A549 (cell line): Measurements from ENCODE around the gene PRPSAP1. TPM values are rescaled to one million over a fixed set of nuclear protein-coding genes. Genes with fewer than 3 reads are reported as not detected.

ENCODE experiments used
- ATAC-seq, 2 experiments: fragments of 200-7000 bp in 1 of 2; fragments of >200 bp in 1 of 2; cut with Nextera tagmentation in 1 of 2; cut with Tn5 transposase in 1 of 2; 3 replicates each; pipeline versions ENCODE4 v1.8.0 to v1.9.1; 2018 to 2020; ENCODE audit warnings: mild to moderate bottlenecking in 1 of 2, moderate library complexity in 1 of 2
- CTCF ChIA-PET: fragments of 300-600 bp; sonication (Branson Sonifier 250); formaldehyde crosslinking; extraction: SDS; loops from one replicate; lab custom pipeline; 2021; ENCODE audit warnings: antibody characterized with exemption, inconsistent platforms; lab: Yijun Ruan, JAX
- POLR2A ChIA-PET: fragments of 350-600 bp; formaldehyde crosslinking; extraction: SDS; loops from one replicate; lab custom pipeline; 2021; ENCODE audit warnings: antibody characterized with exemption, inconsistent platforms; lab: Yijun Ruan, JAX
- DNase-seq, 2 experiments: peaks; one replicate each; pipeline versions ENCODE4 v3.0.0 to v3.0.0-alpha.2; 2011 to 2016; ENCODE audit warnings: low read depth in 1 of 2, low spot score in 1 of 2
- FAIRE-seq: peaks from 2 replicates; lab custom pipeline; 2011; peaks lifted over from hg19 to GRCh38; lab: Jason Lieb, UNC
- H3K27ac ChIP-seq, 2 experiments: fragments of >200 bp; sonication (Bioruptor Twin); formaldehyde crosslinking; 3 replicates each; pipeline ENCODE4 v1.5.1; 2016 to 2017
- H3K4me1 ChIP-seq: fragments of >200 bp; sonication (Bioruptor Twin); formaldehyde crosslinking; 3 replicates; pipeline ENCODE4 v1.6.1; 2016
- H3K4me2 ChIP-seq: fragments of >200 bp; sonication (Bioruptor Twin); formaldehyde crosslinking; 3 replicates; pipeline ENCODE4 v1.6.1; 2016
- H3K4me3 ChIP-seq: fragments of >200 bp; sonication (Bioruptor Twin); formaldehyde crosslinking; 3 replicates; pipeline ENCODE4 v1.5.1; 2016
- H3K9me3 ChIP-seq: fragments of >200 bp; sonication (Bioruptor Twin); formaldehyde crosslinking; 3 replicates; pipeline ENCODE4 v1.6.1; 2016
- BCL3 ChIP-seq: fragments of >200 bp; sonication (Bioruptor Twin); formaldehyde crosslinking; IDR thresholded peaks from 3 replicates; pipeline ENCODE4 v1.6.1; 2016
- BHLHE40 ChIP-seq: IDR thresholded peaks from 2 replicates; pipeline ENCODE4 v1.6.1; 2012; ENCODE audit warnings: low read depth, low read length, inconsistent platforms
- CBX2 ChIP-seq: fragments of 200-600 bp; sonication (generic); IDR thresholded peaks from 2 replicates; pipeline ENCODE4 v1.6.1; 2016; ENCODE audit warnings: low read depth, mild to moderate bottlenecking, borderline replicate concordance
- CBX8 ChIP-seq: fragments of 200-600 bp; sonication (generic); IDR thresholded peaks from 2 replicates; pipeline ENCODE4 v1.6.1; 2016
- CEBPB ChIP-seq, 2 experiments: fragments of >200 bp in 1 of 2; sonication (Bioruptor Twin) in 1 of 2; formaldehyde crosslinking in 1 of 2; IDR thresholded peaks; 2 replicates each; pipeline ENCODE4 v1.6.1; 2012 to 2016
- CHD2 ChIP-seq: fragments of 150-350 bp; IDR thresholded peaks from 2 replicates; pipeline ENCODE4 v1.6.1; 2014; ENCODE audit warnings: low read length; ENCODE audit not compliant: partially characterized antibody
- CHD4 ChIP-seq: fragments of 200-600 bp; sonication (generic); IDR thresholded peaks from 2 replicates; pipeline ENCODE4 v1.6.1; 2016; ENCODE audit warnings: antibody characterized with exemption, mild to moderate bottlenecking, borderline replicate concordance
- EHMT2 ChIP-seq: fragments of 200-600 bp; sonication (generic); IDR thresholded peaks from 2 replicates; pipeline ENCODE4 v1.6.1; 2016; ENCODE audit warnings: antibody characterized with exemption, low read depth, mild to moderate bottlenecking, moderate library complexity
- FOXS1 ChIP-seq: fragments of 250-450 bp; sonication (Bioruptor Pico); IDR thresholded peaks from 2 replicates; pipeline ENCODE4 v1.5.0; 2020; ENCODE audit warnings: mild to moderate bottlenecking, moderate library complexity
- KDM5A ChIP-seq: fragments of 200-600 bp; sonication (generic); IDR thresholded peaks from 2 replicates; pipeline ENCODE4 v1.6.1; 2016; ENCODE audit warnings: antibody characterized with exemption, mild to moderate bottlenecking
- MAFK ChIP-seq: fragments of 450-650 bp; IDR thresholded peaks from 2 replicates; pipeline ENCODE4 v1.6.1; 2014; ENCODE audit not compliant: partially characterized antibody
- MAZ ChIP-seq: fragments of 150-350 bp; IDR thresholded peaks from 2 replicates; pipeline ENCODE4 v1.6.1; 2014; ENCODE audit warnings: antibody characterized with exemption, low read depth, low read length, borderline replicate concordance
- MYC ChIP-seq: IDR thresholded peaks from 2 replicates; pipeline ENCODE4 v1.6.1; 2012; ENCODE audit warnings: mild to moderate bottlenecking, inconsistent platforms, low read length, improper control_type of control experiment, borderline replicate concordance
- POLR2AphosphoS2 ChIP-seq: conservative IDR thresholded peaks from 2 replicates; pipeline ENCODE4 v1.6.1; 2012; ENCODE audit warnings: low read length, improper control_type of control experiment, inconsistent platforms
- ZNF302 ChIP-seq: fragments of 250-450 bp; sonication (Bioruptor Pico); IDR thresholded peaks from 2 replicates; pipeline ENCODE4 v1.9.0; 2021; ENCODE audit warnings: inconsistent platforms, mild to moderate bottlenecking, moderate library complexity
- ZSCAN20 ChIP-seq: fragments of 250-450 bp; sonication (Bioruptor Pico); IDR thresholded peaks from 2 replicates; pipeline ENCODE4 v1.8.0; 2022; ENCODE audit warnings: mild to moderate bottlenecking, moderate library complexity
- WGBS: methylation state at CpG from one replicate; pipeline ENCODE4 v1.1.6; 2017; ENCODE audit errors: missing lambda C conversion rate; 5-methylcytosine and 5-hydroxymethylcytosine counted together
- polyA plus RNA-seq, 4 experiments: library from polyadenylated mRNA; depleted of rRNA in 3 of 4; stranded (reverse); fragments of >200 nt; fragmentation: RNase III in 1 of 4; extraction: RNeasy Plus Mini Kit Qiagen cat#74134 plus additional on column Dnase treatment in 1 of 4; gene quantifications; 2 replicates in 3 of 4; 3 replicates in 1 of 4; pipeline ENCODE4 v1.2.3, GENCODE V29; 2011 to 2017
- TF ChIP-seq, protein P1 (sequence below): IDR thresholded peaks from 2 replicates; pipeline ENCODE4 v1.6.1; 2012; ENCODE audit warnings: low read depth, borderline replicate concordance
- TF ChIP-seq, protein P2 (sequence below): fragments of >200 bp; sonication (Bioruptor Twin); formaldehyde crosslinking; IDR thresholded peaks from 3 replicates; pipeline ENCODE4 v1.5.1; 2016
- TF ChIP-seq, protein P3 (sequence below): fragments of >200 bp; sonication (Bioruptor Twin); formaldehyde crosslinking; IDR thresholded peaks from 2 replicates; pipeline ENCODE4 v1.6.1; 2016
- TF ChIP-seq, protein P4 (sequence below): fragments of 200-600 bp; sonication (generic); IDR thresholded peaks from 2 replicates; pipeline ENCODE4 v1.6.1; 2016; ENCODE audit warnings: antibody characterized with exemption, mild to moderate bottlenecking, moderate library complexity

The PRPSAP1 gene
- polyA plus RNA-seq, 2 of the 4 experiments (the other 2 are of a cell fraction), result 63.3 to 80.9 TPM

GRCh38 chr17:76281573-76282371 is 71.9 kb downstream of the PRPSAP1 start:
- DNase-seq (no peak), ATAC-seq (no peak), FAIRE-seq (no peak)
- CTCF ChIA-PET, result interaction anchor here (0.8 to 19.6 kb wide), 16 partner anchors 8 to 608 kb away, joined by 3 to 755 read pairs (median 61); partner anchors contain the start of genes CDK3, EXOC7, QRICH2 and SPHK1
- Histone ChIP-seq H3K4me2 (no peak overlapping the region), H3K4me3 (no peak overlapping the region), H3K27ac (no peak overlapping the region), H3K4me1 (peaks cover 5% of the 10 kb centered on the region), H3K9me3 (no peaks in the 10 kb centered on the region)
- POLR2A ChIA-PET, result no interaction called here
- TF ChIP-seq, protein P1, sequence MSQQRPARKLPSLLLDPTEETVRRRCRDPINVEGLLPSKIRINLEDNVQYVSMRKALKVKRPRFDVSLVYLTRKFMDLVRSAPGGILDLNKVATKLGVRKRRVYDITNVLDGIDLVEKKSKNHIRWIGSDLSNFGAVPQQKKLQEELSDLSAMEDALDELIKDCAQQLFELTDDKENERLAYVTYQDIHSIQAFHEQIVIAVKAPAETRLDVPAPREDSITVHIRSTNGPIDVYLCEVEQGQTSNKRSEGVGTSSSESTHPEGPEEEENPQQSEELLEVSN, result no peak
- TF ChIP-seq MAFK (no peak), MYC (no peak), BCL3 (no peak), ZSCAN20 (CRISPR knock-in tag) (no peak), CHD4 (no peak), BHLHE40 (no peak), KDM5A (no peak), MAZ (no peak), ZNF302 (CRISPR knock-in tag) (no peak), CHD2 (no peak), EHMT2 (no peak), CEBPB (IDR thresholded peaks at IDR 0.05) (no peak), CBX8 (no peak), FOXS1 (CRISPR knock-in tag) (no peak), POLR2AphosphoS2 (no peak), CBX2 (no peak)
- TF ChIP-seq, protein P2, sequence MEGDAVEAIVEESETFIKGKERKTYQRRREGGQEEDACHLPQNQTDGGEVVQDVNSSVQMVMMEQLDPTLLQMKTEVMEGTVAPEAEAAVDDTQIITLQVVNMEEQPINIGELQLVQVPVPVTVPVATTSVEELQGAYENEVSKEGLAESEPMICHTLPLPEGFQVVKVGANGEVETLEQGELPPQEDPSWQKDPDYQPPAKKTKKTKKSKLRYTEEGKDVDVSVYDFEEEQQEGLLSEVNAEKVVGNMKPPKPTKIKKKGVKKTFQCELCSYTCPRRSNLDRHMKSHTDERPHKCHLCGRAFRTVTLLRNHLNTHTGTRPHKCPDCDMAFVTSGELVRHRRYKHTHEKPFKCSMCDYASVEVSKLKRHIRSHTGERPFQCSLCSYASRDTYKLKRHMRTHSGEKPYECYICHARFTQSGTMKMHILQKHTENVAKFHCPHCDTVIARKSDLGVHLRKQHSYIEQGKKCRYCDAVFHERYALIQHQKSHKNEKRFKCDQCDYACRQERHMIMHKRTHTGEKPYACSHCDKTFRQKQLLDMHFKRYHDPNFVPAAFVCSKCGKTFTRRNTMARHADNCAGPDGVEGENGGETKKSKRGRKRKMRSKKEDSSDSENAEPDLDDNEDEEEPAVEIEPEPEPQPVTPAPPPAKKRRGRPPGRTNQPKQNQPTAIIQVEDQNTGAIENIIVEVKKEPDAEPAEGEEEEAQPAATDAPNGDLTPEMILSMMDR, result no peak
- TF ChIP-seq, protein P3, sequence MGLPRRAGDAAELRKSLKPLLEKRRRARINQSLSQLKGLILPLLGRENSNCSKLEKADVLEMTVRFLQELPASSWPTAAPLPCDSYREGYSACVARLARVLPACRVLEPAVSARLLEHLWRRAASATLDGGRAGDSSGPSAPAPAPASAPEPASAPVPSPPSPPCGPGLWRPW, result no peak
- TF ChIP-seq, protein P4, sequence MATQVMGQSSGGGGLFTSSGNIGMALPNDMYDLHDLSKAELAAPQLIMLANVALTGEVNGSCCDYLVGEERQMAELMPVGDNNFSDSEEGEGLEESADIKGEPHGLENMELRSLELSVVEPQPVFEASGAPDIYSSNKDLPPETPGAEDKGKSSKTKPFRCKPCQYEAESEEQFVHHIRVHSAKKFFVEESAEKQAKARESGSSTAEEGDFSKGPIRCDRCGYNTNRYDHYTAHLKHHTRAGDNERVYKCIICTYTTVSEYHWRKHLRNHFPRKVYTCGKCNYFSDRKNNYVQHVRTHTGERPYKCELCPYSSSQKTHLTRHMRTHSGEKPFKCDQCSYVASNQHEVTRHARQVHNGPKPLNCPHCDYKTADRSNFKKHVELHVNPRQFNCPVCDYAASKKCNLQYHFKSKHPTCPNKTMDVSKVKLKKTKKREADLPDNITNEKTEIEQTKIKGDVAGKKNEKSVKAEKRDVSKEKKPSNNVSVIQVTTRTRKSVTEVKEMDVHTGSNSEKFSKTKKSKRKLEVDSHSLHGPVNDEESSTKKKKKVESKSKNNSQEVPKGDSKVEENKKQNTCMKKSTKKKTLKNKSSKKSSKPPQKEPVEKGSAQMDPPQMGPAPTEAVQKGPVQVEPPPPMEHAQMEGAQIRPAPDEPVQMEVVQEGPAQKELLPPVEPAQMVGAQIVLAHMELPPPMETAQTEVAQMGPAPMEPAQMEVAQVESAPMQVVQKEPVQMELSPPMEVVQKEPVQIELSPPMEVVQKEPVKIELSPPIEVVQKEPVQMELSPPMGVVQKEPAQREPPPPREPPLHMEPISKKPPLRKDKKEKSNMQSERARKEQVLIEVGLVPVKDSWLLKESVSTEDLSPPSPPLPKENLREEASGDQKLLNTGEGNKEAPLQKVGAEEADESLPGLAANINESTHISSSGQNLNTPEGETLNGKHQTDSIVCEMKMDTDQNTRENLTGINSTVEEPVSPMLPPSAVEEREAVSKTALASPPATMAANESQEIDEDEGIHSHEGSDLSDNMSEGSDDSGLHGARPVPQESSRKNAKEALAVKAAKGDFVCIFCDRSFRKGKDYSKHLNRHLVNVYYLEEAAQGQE, result no peak
- 74% methylated on average over 22 of the region's 23 CpGs for WGBS
